Ascending aorta (tissue), 2 donors: ENCODE results near the gene PDGFC. TPM values are rescaled to one million over a fixed set of nuclear protein-coding genes. Genes with fewer than 3 reads are reported as not detected.
"Not testable (repeated sequence)": the region's sequence is repeated elsewhere in the genome, so short reads cannot be mapped to it uniquely, and the experiment has no call there.

Experiments used
- DNase-seq, 2 donors: peaks; one replicate each; pipeline ENCODE4 v3.0.0-alpha.2; 2019; ENCODE audit warnings: low spot score in 2 of 2
- H3K27ac ChIP-seq, 2 donors: fragments of 200-600 bp; sonication (generic); one replicate each; pipeline ENCODE4 v1.5.1; 2016 to 2017; ENCODE audit warnings: mild to moderate bottlenecking in 1 of 2
- H3K27me3 ChIP-seq: fragments of 200-600 bp; sonication (generic); one replicate; pipeline ENCODE4 v1.5.1; 2017
- H3K36me3 ChIP-seq, 2 donors: fragments of 200-600 bp; sonication (generic); one replicate each; pipeline ENCODE4 v1.5.1; 2016
- H3K4me1 ChIP-seq, 2 donors: fragments of 200-600 bp; sonication (generic); one replicate each; pipeline ENCODE4 v1.5.1; 2016 to 2017; ENCODE audit warnings: mild to moderate bottlenecking in 1 of 2
- H3K4me3 ChIP-seq, 2 donors: fragments of 200-600 bp; sonication (generic); one replicate each; pipeline ENCODE4 v1.5.1; 2016 to 2017; ENCODE audit warnings: mild to moderate bottlenecking in 1 of 2
- H3K9me3 ChIP-seq, 2 donors: fragments of 200-600 bp; sonication (generic); one replicate each; pipeline ENCODE4 v1.5.1; 2016
- intact Hi-C: fragments of 100-400 bp; cut with DNase I; formaldehyde crosslinking; loops from one replicate; pipeline ENCODE4 v1.15.1; 2023
- total RNA-seq: library from RNA; depleted of rRNA; stranded (reverse); fragments of >200 nt; gene quantifications from one replicate; pipeline ENCODE4 v1.1.0, GENCODE V29; 2016
- TF ChIP-seq, protein P1 (sequence below), 3 experiments: fragments of 200-600 bp in 2 of 3; fragments of 450-650 bp in 1 of 3; sonication (generic) in 2 of 3; IDR thresholded peaks; one replicate each; pipeline ENCODE4 v1.5.1; 2016 to 2019; ENCODE audit warnings: antibody characterized with exemption in 3 of 3, mild to moderate bottlenecking in 1 of 3, moderate library complexity in 1 of 3

Gene PDGFC
- total RNA-seq, 1 donor from 2014 or later, result 21.0 TPM

DNA sequence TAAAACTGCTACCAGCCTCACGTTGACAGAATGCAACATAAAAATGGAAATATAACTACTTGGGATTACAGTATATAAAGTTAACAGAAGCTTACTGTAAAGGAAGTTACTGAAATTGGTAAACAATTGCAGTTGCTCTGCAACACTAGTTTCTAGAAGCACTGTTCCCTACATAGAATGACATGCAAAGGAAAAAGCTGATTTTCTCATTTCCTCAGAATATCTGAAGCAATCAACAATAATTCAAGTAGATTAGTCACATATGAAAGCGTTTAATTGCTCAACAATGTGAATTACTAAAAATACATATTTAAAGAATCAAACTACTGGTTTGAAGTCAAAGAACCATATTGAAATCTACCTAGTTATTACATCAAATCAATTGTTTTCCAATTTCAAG lies 31.8 kb downstream of the PDGFC start:
- intact Hi-C loops, result no loop called here
- Histone ChIP-seq H3K4me3 (no peak overlapping the region), H3K27me3 (no peaks in the 10 kb centered on the region), H3K27ac (peak overlapping the region; percentile 83 to 87), H3K9me3 (no peaks in the 10 kb centered on the region), H3K4me1 (peaks cover 4 to 16% of the 10 kb centered on the region in 2 donors), H3K36me3 (no peaks in the 10 kb centered on the region)
- TF ChIP-seq, protein P1, sequence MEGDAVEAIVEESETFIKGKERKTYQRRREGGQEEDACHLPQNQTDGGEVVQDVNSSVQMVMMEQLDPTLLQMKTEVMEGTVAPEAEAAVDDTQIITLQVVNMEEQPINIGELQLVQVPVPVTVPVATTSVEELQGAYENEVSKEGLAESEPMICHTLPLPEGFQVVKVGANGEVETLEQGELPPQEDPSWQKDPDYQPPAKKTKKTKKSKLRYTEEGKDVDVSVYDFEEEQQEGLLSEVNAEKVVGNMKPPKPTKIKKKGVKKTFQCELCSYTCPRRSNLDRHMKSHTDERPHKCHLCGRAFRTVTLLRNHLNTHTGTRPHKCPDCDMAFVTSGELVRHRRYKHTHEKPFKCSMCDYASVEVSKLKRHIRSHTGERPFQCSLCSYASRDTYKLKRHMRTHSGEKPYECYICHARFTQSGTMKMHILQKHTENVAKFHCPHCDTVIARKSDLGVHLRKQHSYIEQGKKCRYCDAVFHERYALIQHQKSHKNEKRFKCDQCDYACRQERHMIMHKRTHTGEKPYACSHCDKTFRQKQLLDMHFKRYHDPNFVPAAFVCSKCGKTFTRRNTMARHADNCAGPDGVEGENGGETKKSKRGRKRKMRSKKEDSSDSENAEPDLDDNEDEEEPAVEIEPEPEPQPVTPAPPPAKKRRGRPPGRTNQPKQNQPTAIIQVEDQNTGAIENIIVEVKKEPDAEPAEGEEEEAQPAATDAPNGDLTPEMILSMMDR (IDR thresholded peaks at IDR 0.05), result no peak
- no peak for DNase-seq

DNA sequence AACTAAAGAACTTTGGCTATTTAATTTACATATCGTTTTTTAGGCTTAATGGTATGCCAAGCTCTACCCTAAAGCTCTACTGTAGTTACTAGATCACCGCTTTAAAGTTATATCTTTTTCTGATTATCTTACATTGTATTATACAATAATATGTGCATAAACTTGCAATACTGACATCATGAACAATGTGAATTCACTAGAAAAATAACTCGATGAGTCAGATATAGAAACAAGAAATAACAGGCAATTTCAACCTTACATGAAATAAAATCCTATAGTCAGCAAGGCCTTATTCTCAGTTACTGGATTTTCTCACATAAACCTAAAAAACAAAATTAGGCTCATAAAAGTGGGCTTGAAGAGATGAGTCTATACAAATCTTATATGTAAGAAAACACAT lies 32.5 kb downstream of the PDGFC start:
- no peak for DNase-seq
- H3K27ac ChIP-seq, result peak overlapping the region in 1 of 2 donors; percentile 38
- H3K27me3 ChIP-seq, result no peaks in the 10 kb centered on the region
- no peak overlapping the region for H3K4me3 ChIP-seq
- peaks cover 3 to 11% of the 10 kb centered on the region in 2 donors for H3K4me1 ChIP-seq
- no peaks in the 10 kb centered on the region for H3K9me3 ChIP-seq
- TF ChIP-seq, protein P1 (IDR thresholded peaks at IDR 0.05), result no peak
- H3K36me3 ChIP-seq, result no peaks in the 10 kb centered on the region
- intact Hi-C loops, result no loop called here

DNA sequence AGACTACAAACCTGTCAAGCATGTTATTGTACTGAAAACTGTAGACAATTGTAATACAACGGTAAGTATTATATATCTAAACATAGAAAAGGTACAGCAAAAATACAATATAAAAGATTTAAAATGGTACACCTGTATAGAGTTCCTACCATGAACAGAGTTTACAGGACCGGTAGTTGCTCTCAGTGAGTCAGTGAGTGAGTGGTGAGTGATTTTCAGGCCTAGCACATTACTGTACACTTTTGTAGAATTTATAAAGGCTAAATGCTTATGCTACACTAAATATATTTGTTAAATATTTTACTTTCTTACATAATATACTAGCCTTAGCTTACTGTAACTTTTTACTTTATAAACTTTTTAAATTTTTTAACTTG lies 37.4 kb downstream of the PDGFC start:
- no peak overlapping the region for H3K27ac ChIP-seq
- TF ChIP-seq, protein P1 (IDR thresholded peaks at IDR 0.05), result no peak

DNA sequence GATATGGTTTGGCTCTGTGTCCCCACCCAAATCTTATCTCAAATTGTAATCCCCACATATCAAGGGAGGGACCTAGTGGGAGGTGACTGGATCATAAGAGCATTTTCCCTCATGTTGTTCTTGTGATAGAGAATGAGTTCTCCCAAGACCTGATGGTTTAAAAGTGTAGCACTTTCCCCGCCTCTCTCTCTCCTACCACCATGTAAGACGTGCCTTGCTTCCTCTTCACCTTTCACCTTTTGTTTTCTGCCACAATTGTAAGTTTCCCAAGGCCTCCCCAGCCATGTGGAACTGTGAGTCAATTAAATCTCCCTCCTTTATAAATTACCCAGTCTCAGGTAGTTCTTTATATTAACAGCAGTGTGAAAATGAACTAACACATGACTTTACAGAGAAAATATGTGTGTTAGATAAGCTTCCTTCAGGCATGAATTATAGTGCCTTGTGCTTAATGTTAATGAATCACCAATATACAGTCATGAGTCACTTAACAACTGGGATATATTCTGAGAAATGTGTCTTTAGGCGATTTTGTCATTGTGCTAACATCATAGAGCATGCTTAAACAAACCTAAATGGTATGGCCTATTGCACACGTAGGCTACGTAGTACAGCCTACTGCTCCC lies 37.9 kb downstream of the PDGFC start:
- peaks cover 0 to 2% of the 10 kb centered on the region in 2 donors for H3K4me1 ChIP-seq
- TF ChIP-seq, protein P1 (IDR thresholded peaks at IDR 0.05), result no peak
- H3K27ac ChIP-seq, result no peak overlapping the region
- no peaks in the 10 kb centered on the region for H3K9me3 ChIP-seq
- no peak overlapping the region for H3K4me3 ChIP-seq
- H3K27me3 ChIP-seq, result no peaks in the 10 kb centered on the region
- no peak for DNase-seq
- no peaks in the 10 kb centered on the region for H3K36me3 ChIP-seq
- intact Hi-C loops, result loop anchor here (5.0 kb wide), 1 partner anchor 41 kb away; no protein-coding TSS in a partner anchor

More for the DNA sequence above, 37.4 kb downstream of the PDGFC start:
- Histone ChIP-seq H3K27me3 (no peaks in the 10 kb centered on the region), H3K4me3 (no peak overlapping the region), H3K36me3 (no peaks in the 10 kb centered on the region), H3K9me3 (no peaks in the 10 kb centered on the region), H3K4me1 (peaks cover 0 to 2% of the 10 kb centered on the region in 2 donors)
- intact Hi-C loops, result loop anchor here (5.0 kb wide), 1 partner anchor 42 kb away; no protein-coding TSS in a partner anchor
- no peak for DNase-seq

DNA sequence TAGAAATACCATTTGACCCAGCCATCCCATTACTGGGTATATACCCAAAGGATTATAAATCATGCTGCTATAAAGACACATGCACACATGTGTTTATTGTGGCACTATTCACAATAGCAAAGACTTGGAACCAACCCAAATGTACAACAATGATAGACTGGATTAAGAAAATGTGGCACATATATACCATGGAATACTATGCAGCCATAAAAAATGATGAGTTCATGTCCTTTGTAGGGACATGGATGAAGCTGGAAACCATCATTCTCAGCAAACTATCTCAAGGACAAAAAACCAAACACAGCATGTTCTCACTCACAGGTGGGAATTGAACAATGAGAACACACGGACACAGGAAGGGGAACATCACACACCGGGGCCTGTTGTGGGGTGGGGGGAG lies 39.2 kb downstream of the PDGFC start:
- not testable (repeated sequence) for H3K9me3 ChIP-seq, H3K4me1 ChIP-seq, H3K4me3 ChIP-seq, H3K27ac ChIP-seq, H3K27me3 ChIP-seq, DNase-seq, H3K36me3 ChIP-seq
- intact Hi-C loops, result loop anchor here (5.0 kb wide), 1 partner anchor 40 kb away; no protein-coding TSS in a partner anchor

DNA sequence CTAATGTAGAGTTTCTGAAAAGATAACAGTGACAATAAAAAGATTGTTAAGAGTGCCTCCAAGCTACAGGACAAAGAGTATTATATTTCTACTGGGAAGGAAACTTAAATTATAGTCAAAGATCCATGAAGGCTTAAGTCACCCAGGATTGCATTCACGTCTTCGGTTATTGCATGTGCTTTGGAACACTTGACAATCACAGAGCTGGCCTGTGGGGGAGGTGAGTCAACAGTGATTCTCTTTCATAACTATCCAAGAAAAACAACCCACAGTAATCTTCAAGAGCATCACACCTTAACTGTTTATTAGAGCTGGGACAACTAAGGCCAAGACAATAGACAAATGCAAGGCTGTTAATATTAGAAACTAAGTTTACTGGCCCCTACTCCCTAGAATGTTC lies 40.3 kb downstream of the PDGFC start:
- TF ChIP-seq, protein P1 (IDR thresholded peaks at IDR 0.05), result no peak
- Histone ChIP-seq H3K36me3 (no peaks in the 10 kb centered on the region), H3K27ac (no peak overlapping the region), H3K9me3 (no peaks in the 10 kb centered on the region), H3K4me3 (no peak overlapping the region), H3K27me3 (no peaks in the 10 kb centered on the region), H3K4me1 (peaks cover 0 to 2% of the 10 kb centered on the region in 2 donors)
- intact Hi-C loops, result loop anchor here (5.0 kb wide), 1 partner anchor 39 kb away; no protein-coding TSS in a partner anchor
- no peak for DNase-seq
